ENCODE data around the gene GNG4.

GRCh38 chr1:235502601-235503402 lies 146.8 kb downstream of the GNG4 start:
- TF ChIP-seq, protein P1, sequence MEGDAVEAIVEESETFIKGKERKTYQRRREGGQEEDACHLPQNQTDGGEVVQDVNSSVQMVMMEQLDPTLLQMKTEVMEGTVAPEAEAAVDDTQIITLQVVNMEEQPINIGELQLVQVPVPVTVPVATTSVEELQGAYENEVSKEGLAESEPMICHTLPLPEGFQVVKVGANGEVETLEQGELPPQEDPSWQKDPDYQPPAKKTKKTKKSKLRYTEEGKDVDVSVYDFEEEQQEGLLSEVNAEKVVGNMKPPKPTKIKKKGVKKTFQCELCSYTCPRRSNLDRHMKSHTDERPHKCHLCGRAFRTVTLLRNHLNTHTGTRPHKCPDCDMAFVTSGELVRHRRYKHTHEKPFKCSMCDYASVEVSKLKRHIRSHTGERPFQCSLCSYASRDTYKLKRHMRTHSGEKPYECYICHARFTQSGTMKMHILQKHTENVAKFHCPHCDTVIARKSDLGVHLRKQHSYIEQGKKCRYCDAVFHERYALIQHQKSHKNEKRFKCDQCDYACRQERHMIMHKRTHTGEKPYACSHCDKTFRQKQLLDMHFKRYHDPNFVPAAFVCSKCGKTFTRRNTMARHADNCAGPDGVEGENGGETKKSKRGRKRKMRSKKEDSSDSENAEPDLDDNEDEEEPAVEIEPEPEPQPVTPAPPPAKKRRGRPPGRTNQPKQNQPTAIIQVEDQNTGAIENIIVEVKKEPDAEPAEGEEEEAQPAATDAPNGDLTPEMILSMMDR (conservative IDR thresholded peaks at IDR 0.05; ENCODE audit: low read length) = no peak
- TF ChIP-seq EZH2phosphoT487 (IDR thresholded peaks at IDR 0.05; ENCODE audit: borderline replicate concordance, low read depth, low read length) = no peak

Data from OCI-LY7 (cell line).